Measurements from ENCODE around the gene ARIH2. TPM values are rescaled to one million over a fixed set of nuclear protein-coding genes. Genes with fewer than 3 reads are reported as not detected.

Gene ARIH2
- total and polyA plus RNA-seq, 2 of the 8 experiments (the other 6 are each of a cell fraction or from before 2014, with no cell fraction given): 72.9 to 136 TPM

DNA sequence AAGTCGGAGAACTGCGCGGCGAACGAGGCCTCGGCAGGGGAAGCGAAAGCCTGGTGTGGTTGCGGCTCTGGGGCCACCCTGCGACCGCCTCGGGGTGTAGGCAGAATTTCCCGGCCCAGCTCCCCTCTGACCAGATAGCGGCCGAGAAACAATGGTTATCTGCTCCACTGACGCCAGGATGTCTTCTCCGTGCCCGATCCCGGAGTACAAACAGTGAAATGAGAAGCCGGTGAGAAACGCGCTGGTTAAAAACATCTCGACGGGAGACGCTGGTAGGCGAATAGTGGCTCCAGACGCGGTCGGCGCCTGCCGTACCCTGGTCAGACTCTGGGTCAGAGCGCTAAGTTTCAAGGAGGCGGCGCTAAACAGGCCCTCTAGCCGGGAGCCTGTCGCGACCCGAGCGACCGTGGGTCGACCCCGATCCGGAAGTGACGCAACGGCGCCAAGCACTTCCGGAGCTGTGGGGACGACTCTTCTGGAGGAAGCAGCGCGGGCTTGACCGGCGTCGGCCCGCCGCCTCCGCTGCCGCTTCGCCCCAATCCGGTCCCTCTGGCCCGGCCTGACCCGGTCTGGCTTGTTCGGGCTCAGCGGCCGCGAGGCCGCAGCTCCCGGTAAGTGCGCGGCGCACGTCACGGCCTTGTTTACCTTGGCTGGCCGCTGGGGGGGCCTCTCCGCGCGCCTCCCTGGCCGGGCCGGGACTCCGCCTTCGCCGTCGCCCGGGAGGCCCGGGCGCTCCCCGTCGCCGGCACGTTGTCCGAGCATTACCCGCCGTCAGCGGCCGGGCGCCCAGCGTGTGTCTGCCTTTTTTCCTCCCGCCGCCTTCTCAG is at the start of gene ARIH2 (continued):
- no peak for TF ChIP-seq RNF2 (IDR thresholded peaks at IDR 0.05; ENCODE audit: borderline replicate concordance, low read depth, low read length, missing control alignments, poor library complexity, severe bottlenecking)
- no peak for TF ChIP-seq HDAC6 (IDR thresholded peaks at IDR 0.05; ENCODE audit: low read depth, low read length)
- TF ChIP-seq MAFK (IDR thresholded peaks at IDR 0.05; ENCODE audit: low read depth, low read length): no peak
- TF ChIP-seq SIN3A (conservative IDR thresholded peaks at IDR 0.05 in 1 of 2, IDR thresholded peaks at IDR 0.05 in 1 of 2; ENCODE audit: low read depth in 1 of 2, low read length in 2 of 2): no peak; a peak in 2 of 4 replicates
- no peak for TF ChIP-seq SP4 (IDR thresholded peaks at IDR 0.05; ENCODE audit: low read length)
- TF ChIP-seq, protein P1, sequence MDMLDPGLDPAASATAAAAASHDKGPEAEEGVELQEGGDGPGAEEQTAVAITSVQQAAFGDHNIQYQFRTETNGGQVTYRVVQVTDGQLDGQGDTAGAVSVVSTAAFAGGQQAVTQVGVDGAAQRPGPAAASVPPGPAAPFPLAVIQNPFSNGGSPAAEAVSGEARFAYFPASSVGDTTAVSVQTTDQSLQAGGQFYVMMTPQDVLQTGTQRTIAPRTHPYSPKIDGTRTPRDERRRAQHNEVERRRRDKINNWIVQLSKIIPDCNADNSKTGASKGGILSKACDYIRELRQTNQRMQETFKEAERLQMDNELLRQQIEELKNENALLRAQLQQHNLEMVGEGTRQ (IDR thresholded peaks at IDR 0.05; ENCODE audit: low read length): no peak
- TF ChIP-seq TEAD4 (IDR thresholded peaks at IDR 0.05; ENCODE audit: low read depth, low read length): no peak
- TF ChIP-seq EZH2 (IDR thresholded peaks at IDR 0.05; ENCODE audit: low read depth, low read length, severe bottlenecking): no peak
- TF ChIP-seq SP2 (IDR thresholded peaks at IDR 0.05; ENCODE audit: low read length): no peak
- TF ChIP-seq SUZ12 (IDR thresholded peaks at IDR 0.05; ENCODE audit: low read length): no peak
- TF ChIP-seq SP1 (IDR thresholded peaks at IDR 0.05; ENCODE audit: low read depth, low read length): no peak
- TF ChIP-seq EGR1 (IDR thresholded peaks at IDR 0.05; ENCODE audit: borderline replicate concordance, low read depth, low read length): no peak
- TF ChIP-seq POLR2AphosphoS5 (IDR thresholded peaks at IDR 0.05; ENCODE audit: low read depth, low read length): peak; percentile 72; the same call in 1 of the 2 replicates
- TF ChIP-seq RBBP5 (IDR thresholded peaks at IDR 0.05; ENCODE audit: borderline replicate concordance, low read depth, low read length): peak; percentile 91; the same call in 1 of the 2 replicates
- TF ChIP-seq CBX8 (IDR thresholded peaks at IDR 0.05; ENCODE audit: borderline replicate concordance, low read depth, low read length): no peak
- TF ChIP-seq RXRA (IDR thresholded peaks at IDR 0.05; ENCODE audit: insufficient read depth, low read depth, low read length): no peak
- no peak for TF ChIP-seq BRCA1 (IDR thresholded peaks at IDR 0.05; ENCODE audit: low read depth, low read length)
- no peak for TF ChIP-seq KDM5A (IDR thresholded peaks at IDR 0.05; ENCODE audit: low read length)
- peak in 1 of 2 experiments; percentile 9; a peak in 1 of 4 replicates for TF ChIP-seq RAD21 (IDR thresholded peaks at IDR 0.05 in 1 of 2, conservative IDR thresholded peaks at IDR 0.05 in 1 of 2; ENCODE audit: low read depth in 2 of 2, low read length in 2 of 2)
- TF ChIP-seq CREB1 (IDR thresholded peaks at IDR 0.05): peak; percentile 83
- no peak for TF ChIP-seq CBX5 (IDR thresholded peaks at IDR 0.05; ENCODE audit: low read depth, low read length)
- TF ChIP-seq, protein P2, sequence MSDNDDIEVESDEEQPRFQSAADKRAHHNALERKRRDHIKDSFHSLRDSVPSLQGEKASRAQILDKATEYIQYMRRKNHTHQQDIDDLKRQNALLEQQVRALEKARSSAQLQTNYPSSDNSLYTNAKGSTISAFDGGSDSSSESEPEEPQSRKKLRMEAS (IDR thresholded peaks at IDR 0.05): 0 out of 2 replicates have a peak, but pooled peaks have one; percentile 23

Measured in H1 (cell line).